ENCODE data around the gene SORBS1.

The SORBS1 gene

DNA sequence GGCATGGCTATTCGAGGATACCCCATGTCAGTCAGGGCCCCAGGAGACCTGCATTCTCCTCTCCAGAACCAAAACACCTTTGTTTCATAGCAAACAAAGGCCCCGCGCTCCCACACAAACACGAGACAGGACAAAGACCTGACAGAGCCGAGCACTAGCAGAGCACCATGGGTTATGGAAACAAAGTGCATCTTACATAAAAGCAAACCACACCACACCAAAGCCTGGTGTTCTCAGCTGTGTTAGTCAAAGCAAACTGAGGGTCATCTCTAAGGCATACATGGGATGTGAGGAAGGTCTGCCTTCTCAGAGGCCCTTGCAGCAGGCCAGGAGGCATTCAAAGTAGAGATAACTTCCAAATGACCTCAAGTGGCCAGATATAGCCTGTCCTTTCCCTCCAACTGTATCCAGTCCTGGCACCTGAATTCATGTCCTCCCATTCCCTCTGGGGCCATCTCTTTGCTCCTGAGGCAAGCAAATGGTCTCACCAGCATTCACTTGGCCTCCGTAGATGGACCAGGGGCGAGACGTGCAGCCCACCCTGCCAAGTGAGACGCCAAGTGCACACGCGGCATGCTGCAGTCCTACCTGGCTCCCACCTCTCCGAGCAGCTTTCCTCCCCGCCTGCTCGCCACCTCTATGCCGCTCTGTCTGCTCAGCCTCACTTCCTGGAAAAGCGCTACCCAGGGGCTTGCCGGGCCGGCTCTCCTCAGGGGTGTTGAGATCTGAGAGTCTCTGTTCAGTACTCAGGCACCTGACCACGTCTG lies 225.1 kb downstream of the SORBS1 start:
- no peak for DNase-seq

DNA sequence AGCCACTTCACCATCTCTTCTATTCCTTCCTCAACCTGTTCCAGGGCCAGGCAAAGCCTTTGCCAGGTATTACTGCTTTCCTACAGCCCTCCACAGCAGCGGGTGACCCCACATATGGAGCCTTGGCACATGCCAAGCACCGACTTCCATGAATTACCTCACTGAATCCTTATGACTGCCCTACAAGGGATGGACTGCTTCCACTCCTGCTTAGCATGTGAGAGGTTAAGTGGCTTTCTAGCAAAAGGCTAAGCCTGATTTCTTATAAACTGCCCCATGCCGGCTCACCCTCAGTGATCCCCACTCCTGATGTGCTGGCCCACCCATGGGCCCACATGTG lies 226.4 kb downstream of the SORBS1 start:
- no peak for DNase-seq

DNA sequence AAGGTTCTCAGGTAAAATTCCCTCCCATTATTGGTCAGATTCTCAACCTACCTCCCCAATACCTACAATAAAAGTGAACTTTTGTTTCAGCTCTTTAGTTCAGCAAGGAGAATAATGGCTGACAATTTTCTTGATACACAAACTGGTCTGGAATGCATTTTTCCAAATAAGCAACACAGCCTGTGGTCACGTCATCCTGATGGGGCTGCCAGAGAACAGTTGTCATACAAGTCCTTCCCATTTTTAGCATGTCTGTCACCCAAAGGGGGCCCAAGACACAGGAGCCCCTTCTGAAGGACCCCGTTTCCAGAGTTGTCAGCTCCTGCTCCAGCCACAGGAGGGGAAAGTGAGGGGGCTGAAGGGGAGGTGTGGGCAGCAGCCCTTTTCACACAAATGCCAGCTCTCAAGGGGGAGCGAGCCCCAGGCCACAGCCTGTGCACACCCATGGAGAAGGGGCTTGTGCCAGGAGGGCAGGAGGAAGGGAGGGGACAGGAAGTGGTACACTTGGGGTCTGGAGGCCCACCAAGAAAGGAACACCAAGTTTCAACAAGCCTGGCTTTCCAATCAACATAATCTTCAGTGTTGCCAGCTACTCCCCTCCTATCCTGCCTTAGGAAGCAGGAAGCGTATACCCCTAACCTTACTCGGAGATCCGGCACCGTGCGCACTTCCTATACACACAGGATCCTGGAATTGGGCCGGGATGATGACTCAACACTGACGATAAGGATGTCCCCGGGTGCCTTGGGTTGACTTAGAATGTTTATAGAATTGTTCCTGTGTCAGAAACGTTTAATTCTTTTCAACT lies 227.0 kb downstream of the SORBS1 start:
- DNase-seq, result no peak

DNA sequence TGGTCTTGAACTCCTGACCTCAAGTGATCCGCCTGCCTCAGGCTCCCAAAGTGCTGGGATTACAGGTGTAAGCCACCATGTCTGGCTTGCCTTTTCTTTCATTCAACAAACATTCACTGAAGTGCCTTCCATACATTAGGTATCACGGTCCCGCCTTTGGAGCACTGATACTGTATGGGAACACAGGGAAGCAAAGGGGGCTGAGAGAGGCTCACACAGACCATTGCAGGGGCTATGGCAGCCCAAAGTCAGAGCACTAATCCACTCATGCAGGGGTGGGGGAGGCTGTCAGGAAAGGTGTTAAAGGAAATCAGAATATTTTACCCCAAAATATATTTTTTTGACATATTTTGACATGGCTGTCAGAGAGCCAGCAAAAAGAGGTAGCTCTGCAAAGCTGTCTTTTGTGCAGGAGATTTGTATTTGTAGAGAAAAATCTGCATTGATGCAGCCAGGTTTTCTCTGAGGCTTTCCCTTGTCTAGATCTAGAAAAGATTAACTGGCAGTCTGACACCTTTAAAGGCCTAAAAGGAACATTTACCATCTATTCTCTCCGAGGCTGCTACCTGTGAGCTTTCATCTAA lies 228.4 kb downstream of the SORBS1 start:
- DNase-seq, result no peak

DNA sequence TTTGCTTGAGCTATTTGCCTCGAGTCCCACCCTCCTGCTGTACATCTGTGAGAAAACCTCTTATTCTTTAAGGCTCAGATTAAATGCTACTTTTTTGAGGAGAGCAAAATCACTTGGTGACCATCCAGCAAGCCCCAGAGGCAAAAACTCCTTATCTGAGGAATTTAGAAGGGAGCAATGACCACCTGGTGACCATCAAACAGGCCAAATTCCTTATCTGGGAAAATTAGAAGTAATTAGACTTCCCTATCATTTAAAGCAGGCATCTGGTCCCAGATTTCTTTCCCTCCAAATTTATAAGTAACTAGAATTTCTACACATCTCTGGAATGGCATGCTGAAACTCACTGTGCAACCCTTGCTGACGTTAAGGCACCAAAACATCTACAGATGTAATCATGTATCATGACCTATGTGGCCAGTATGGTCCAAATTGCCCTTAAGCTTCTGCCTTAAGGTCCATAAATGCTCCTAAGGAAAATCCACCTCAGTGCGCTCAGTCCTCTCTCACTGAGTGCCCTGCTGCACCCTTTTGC lies 229.5 kb downstream of the SORBS1 start:
- no peak for DNase-seq

DNA sequence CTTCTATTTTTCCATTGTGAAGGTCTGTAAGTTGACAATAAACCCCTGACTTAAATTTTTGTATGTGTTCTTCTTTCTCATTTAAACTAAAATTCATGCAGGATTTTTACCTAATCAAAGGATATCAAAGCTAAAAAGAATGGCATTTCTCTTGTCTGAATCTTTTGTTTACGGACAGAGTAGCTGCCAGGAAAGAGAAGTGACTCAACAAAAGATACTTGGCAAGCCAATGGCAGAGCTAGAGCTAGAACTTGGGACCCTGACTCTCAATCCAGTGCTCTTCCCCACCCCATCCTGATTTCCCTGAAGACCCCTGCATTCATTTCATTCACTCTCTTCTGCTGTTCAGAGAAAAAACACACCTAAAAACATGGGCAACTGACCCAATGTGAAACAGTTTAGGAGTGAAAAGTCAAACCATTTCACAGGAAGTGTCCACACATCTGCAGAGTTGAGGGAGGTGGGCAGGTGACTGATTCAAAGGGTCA lies 230.2 kb downstream of the SORBS1 start:
- no peak for DNase-seq

DNA sequence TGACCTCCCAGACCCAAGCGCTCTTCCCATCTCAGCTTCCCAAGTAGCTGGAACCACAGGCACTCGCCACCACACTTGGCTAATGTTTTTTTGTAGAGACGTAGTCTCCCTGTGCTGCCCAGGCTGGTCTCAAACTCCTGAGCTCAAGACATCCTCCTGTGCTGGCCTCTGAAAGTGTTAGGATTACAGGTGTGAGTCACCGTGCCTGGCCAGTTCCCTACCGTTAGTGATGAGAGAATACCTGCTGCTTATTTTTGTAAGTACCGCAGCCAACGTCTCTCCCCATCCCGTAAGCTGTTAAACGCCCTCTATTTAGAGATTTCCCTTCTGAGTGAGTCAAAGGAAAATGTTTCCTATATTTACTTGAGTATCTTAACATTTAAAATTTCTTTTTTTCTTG lies 231.9 kb downstream of the SORBS1 start:
- no peak for DNase-seq

DNA sequence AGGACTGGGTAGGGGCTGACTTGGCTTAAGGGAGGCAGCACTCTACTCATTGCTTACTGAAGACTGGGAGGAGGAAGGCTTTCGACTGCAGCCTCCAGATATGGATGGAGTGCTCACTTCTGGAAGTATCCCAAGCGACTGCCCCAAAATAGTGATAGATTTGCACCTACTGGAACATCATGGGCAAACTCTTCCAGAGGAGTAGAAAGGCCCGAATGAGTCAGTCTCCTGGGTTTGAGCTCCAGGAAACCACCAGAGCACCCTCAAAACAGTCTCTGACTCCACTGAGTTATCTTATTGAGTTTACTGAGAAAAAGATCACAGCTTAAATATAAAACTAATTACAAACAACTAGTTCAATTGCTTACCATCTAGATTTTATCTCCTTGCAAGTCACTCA lies 233.2 kb downstream of the SORBS1 start:
- no peak for DNase-seq

DNA sequence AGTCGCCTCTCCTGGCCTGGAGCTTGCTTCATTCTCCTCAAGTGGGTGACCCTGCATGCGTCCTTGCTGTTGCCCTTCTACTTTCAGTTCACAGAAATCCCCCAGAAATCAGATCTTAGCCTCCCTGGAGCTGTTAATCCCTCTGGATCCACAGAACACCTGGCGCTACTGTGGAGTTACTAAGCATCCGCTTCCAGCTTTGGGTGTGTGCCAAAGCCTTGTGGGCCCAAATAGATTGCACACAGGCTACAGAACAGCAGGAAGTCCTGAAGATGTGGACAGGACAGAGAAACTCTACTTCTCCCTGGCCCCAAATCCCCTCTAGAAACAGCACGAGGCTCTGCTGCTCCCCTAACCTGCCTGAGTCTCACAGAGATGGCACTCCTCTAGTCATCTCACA lies 233.8 kb downstream of the SORBS1 start:
- no peak for DNase-seq

DNA sequence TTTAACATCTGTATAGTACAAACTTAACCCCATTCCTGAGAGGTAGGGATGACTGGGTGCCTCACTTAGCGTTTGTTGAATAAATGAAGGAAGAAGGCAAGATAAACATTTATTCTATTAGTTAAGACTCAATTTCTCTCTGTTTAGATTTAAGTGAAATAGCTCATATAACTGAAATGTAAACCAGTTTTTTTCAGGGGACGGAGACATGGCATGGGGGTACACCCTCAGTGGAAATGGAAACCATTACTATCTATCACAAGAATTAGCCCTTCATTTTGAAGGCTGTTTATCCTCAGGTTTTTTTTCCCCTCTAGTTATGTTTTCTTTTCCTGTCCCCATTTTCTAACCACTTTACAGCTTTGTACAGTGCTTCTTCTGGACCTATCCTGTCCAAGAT lies 234.8 kb downstream of the SORBS1 start:
- no peak for DNase-seq

DNA sequence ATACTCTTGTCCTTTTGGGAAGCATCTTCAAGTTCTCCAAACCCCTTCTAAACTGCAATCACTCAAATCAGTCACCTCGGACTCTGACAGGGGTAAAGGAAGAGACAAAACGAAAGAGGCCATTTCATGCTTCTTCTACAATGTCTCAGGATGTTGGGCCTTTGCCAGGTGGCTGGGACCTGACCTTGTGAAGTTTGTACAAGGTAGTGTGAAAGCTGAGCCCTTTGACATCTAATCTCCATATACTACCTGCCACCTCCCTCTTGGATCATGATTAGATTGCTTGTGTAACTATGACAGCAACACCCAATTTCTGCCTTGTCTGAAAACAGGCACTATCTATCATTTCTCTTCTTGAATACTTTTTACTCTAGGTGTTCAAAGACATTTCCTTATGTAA lies 235.3 kb downstream of the SORBS1 start:
- DNase-seq, result no peak

DNA sequence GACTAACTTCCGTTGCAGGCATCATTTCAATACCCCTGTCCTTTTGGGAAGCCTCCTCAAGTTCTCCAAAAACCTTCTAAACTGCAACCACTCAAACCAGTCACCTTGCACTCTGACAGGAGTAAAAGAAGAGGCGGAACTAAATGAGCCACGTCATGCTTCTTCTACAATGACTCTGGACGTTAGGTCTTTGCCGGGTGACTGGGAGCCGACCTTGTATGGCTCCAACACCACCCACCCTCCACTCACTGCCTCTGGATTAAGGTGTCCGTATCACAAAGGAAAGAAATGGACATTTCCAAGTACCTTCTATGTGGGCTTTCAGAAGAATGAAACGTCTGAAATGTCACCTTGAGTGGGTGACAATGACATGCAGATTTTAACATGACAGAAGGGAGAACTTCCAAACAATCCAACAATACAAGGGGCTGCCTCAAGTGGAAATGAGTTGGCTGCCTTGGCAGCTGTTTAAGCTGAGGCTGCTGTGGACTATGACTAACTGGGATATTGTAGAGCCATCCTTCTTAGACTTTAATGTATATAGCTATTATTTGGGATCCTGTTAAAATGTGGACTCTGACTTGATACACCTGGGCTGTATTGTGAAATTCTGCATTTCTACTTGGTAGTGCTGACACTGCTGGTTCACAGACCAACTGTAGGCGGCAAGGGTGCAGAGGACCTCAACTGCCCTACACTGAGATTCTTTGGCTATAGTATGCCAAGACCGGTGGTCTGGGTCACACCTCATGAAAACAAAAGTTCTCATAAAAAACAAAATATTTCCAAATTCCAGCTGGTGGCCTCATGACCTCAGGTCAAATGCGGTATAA lies 236.5 kb downstream of the SORBS1 start:
- no peak for DNase-seq

DNA sequence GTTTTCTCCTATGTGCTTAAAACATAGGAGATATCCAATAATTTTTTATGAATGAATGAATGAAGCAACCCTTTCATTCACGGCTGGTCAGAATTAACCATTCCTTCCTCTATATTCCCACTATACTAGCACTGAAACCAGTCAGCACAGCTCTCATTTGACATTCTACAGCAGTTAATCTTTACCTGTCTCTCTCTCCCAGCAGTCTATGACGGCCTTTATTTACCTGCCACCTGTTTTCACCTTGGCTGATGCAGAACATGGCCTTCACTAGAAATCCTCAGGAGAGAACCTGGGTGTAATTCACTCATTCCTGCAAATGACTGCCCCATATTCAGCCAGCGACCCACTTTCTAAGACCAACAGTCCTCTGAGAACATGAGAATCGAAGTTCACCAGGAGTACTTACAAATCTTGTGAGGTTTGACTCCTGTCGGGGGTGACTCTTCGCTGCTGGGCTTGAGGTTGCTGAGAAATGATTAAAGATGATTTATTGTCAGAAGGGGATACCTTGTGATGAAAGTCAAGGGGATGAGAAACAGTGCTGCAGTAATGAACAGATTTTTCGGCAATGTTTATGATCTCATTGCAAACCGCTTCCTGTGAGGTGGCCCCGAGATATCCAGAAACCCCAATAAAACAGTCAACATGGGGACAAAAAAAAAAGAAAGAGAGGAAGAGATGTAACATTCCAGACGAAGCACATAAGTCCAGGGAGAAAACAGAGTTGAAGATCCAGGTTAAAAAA lies 239.4 kb downstream of the SORBS1 start:
- DNase-seq, result no peak

DNA sequence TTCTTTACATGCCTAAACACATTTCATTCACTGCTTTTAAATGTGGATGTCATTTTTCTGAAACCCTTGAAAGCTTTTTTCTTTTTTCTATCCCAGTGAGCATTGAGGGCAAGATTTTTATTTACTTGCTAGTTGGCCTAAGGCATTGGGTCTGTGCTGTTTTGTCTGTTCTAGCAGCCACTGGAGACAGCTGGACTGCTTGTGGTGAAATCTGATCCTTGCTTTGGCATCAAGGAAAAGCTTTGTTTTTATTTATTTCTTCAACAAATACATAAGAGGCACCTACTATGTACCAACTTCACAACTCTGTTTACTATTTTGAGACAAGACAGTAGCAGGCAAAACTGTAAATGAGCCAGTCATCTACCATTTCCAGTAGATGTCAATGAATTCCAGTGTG lies 241.9 kb downstream of the SORBS1 start:
- no peak for DNase-seq

DNA sequence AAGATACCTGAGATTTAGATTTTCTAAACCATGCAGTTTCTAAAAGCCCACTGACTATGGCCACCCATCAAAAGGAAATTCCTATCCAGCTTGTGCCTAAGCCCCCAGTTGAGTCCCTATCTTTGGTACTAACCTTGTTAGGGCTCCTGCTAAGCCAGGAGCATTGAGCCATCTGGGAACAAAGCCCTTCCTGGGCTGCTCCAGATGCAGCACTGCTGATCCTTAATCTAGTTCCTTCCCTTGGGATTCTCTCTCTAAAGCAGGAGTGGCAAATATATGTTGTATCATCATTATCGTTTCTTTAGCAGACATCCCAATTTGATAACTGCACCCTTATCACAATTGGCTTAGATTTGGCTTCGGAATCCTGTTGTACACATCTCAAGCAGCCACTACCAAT lies 245.7 kb downstream of the SORBS1 start:
- DNase-seq, result no peak

DNA sequence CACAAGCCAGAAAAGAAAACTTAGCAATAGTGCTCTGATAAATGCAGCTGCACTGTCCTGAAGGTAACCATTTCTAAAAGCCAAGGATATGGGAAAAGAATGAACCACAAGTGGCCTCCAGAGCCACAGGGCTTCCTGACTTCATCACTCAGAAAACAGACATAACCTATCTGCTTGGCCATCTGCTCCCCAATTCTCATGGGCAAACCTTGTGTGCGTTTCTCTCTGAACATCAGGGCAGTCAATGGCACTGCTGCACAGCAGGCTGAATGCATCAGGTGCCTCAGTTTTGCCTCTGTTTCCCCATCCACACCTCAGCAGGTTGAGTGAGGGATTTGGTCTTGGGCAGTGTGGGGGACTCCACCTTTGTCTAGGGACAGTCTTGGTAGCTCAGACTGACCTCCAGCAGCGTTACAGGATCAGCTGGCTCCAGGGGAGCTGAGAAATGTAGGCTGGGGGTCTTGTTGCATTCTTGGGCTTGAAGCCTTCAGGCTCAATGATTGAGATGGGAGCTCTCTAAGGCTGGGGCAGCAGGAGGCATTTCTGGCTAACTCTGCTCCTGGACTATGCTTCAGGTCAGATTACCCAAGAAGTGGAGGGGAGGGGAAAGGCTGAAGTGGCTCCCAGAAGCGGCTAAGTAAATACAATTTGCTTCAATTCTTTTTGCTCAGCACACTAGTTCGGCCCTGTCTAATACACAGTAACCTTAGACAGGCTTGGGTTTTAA lies 246.8 kb downstream of the SORBS1 start:
- DNase-seq, result no peak

DNA sequence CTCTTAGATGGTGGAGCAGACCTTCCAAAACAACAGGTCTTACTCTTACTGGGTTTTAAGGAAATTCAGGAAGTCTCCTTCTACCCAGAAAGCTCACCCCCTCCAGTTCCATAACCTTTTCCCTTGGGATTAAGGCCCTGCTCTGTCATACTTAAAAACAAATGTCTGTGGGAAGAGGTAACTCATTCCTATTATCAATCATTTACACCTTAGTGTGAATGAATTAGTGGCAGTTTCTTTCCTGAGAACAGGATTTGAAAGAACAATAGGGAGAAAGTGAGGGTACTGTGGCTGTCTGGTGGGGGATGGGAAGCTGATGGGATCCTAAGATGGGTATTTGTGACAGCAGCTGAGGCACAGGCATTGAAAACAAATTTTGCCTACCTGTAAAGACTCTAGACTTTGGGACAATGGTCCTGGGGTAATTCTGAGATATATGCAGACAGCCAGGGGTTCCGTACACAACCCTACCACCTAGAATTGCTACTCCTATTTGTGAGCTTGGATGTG lies 248.1 kb downstream of the SORBS1 start:
- DNase-seq, result no peak

DNA sequence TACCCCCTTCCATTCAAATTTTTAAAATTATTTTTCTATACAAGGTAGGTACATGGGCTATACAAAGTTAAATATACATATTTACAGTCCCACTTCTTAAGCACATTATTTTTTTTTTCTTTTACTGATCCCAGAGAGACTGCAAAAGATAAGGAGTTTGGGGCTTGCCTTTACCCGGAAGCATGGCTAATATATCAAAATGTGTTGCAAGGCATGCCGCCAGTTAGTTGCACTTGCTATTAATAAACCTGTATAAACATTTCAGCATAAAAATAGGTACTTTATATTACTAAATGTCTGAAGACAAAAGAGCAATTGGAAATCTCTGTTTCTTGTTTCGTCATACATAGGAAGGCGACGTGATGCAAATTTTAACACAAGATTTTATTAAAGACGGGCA lies 248.9 kb downstream of the SORBS1 start:
- DNase-seq, result no peak

DNA sequence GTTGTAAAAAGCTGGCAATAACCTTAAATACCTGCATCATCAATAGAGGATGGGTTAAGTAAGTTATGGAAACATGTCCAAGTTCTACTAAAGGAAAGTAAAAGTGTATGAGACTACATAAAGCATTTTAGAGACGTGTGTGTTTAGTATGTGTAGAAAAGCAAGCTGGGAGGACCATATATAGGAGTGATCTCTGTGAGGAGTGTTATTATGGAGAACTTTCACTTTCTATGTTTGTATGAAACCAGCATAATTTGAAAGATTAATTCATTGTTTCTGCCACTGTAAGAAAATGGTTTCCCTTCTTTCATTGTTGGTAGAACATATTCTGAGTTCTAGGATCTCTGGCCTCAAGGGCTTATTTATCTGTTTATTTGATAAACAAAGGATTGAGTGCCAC lies 251.2 kb downstream of the SORBS1 start:
- no peak for DNase-seq

DNA sequence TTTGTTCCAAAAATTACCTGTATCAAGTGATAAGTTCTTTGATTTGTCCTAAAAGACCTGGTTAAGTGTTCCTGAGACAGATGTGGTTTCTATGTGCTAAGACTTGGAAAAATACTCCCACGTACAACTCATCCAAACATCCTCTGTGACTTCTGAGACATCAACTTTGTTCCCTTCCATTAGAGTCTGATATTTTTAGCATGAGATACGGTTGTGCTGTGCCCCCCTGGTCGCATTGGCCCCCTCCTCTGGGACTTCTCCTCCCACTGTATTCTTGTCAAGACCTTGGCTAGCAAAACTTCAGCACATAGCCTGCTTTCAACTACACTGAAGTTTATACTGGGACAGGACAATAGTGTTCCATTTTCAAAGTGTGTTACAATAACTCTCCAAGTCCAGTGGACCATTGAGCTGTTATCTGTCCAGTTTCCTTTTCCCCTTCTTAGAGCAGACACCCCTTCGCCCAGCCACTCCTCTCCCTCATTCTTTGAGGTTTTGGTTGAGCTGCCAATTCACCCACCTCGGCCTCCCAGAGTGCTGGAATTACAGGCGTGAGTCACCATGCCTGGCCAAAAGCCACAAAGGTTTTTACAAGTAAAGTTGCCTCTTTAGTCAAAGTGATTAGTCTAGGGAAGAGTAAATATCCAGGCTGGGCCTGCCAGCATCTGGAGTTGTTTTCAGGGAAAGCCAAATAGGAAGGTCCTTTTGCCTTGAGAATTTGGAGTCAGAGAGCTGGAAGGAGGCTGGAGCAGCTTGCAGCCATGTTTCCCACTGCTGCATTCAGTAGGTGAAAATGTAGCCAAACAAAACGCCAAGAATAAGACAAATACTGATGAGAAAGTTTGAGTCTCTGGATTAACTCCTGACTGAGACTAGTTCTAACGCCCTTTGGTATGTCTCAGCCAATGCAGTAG lies 252.5 kb downstream of the SORBS1 start:
- DNase-seq, result no peak
